Measurements from ENCODE around the gene ZCCHC2. TPM values are rescaled to one million over a fixed set of nuclear protein-coding genes. Genes with fewer than 3 reads are reported as not detected.

The ZCCHC2 gene
- total RNA-seq, 1 experiment from 2014 or later = 43.5 TPM

GRCh38 chr18:62518460-62519375 is 4.1 kb upstream of the ZCCHC2 start:
- no peak overlapping the region for H3K4me3 Mint-ChIP-seq (ENCODE audit: low read depth, unreplicated experiment)
- peaks cover 45% of the 10 kb centered on the region for H3K4me1 Mint-ChIP-seq (ENCODE audit: low read depth, unreplicated experiment)
- TF ChIP-seq CTCF (IDR thresholded peaks at IDR 0.05; ENCODE audit: unreplicated experiment) = no peak
- intact Hi-C loops (cut with micrococcal nuclease; ENCODE audit: unreplicated experiment) = no loop called here
- H3K9me3 Mint-ChIP-seq (ENCODE audit: low read depth, unreplicated experiment) = peaks cover 3% of the 10 kb centered on the region
- no peaks in the 10 kb centered on the region for H3K27me3 Mint-ChIP-seq (ENCODE audit: unreplicated experiment)
- H3K27ac Mint-ChIP-seq (ENCODE audit: unreplicated experiment) = no peak overlapping the region
- no TSS peak for BruUV-seq (replicated peaks)
- CTCF ChIA-PET = no interaction called here
- peaks cover 37% of the 10 kb centered on the region for H3K36me3 Mint-ChIP-seq (ENCODE audit: insufficient read depth, unreplicated experiment)
- no peak for DNase-seq

DNA sequence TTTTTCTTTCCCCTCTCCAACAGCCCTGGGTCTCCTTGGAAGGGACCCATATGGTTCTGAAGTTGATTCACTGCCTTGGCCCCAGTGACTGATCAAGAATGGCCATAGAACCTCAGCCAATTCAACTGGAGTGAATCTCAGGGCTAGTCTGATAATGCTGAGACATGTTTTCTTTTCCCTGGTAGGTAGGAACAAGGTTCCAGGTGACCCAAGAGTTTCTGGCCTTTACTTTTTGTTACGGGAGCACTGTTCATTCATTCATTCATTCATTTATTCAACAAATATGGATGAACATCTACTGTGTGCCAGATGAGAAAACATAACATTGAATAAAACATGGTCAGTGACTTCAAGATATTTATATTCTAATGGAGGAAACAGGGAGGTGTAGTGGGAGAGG is 3.1 kb upstream of the ZCCHC2 start:
- no TSS peak for BruUV-seq (replicated peaks)
- no peak for DNase-seq
- TF ChIP-seq CTCF (IDR thresholded peaks at IDR 0.05; ENCODE audit: unreplicated experiment) = no peak
- Mint-ChIP-seq H3K27me3 (ENCODE audit: unreplicated experiment) (no peaks in the 10 kb centered on the region), H3K9me3 (ENCODE audit: low read depth, unreplicated experiment) (no peaks in the 10 kb centered on the region), H3K4me3 (ENCODE audit: low read depth, unreplicated experiment) (peak overlapping the region; percentile 17), H3K4me1 (ENCODE audit: low read depth, unreplicated experiment) (peaks cover 45% of the 10 kb centered on the region), H3K36me3 (ENCODE audit: insufficient read depth, unreplicated experiment) (peaks cover 41% of the 10 kb centered on the region), H3K27ac (ENCODE audit: unreplicated experiment) (peak overlapping the region; percentile 54)
- CTCF ChIA-PET = no interaction called here
- intact Hi-C loops (cut with micrococcal nuclease; ENCODE audit: unreplicated experiment) = no loop called here

DNA sequence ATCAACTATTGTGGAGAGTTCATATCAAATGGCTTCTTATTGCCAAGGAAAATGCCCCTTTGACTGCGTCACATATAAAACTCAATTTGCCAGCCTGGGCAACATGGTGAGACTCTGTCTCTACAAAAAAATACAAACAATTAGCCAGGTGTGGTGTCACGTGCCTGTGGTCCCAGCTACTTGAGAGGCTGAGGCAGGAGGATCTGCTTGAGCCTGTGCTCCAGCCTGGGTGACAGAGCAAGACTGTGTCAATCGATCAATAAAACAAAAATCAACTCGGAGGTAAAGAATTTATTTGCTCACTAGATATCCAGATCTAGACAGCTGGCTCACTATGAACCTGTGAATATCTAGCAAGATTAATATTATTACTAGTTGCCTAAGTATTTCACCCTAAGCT is 1.7 kb upstream of the ZCCHC2 start:
- Mint-ChIP-seq H3K4me3 (ENCODE audit: low read depth, unreplicated experiment) (peak overlapping the region; percentile 84), H3K27me3 (ENCODE audit: unreplicated experiment) (no peaks in the 10 kb centered on the region)
- intact Hi-C loops (cut with micrococcal nuclease; ENCODE audit: unreplicated experiment) = no loop called here

DNA sequence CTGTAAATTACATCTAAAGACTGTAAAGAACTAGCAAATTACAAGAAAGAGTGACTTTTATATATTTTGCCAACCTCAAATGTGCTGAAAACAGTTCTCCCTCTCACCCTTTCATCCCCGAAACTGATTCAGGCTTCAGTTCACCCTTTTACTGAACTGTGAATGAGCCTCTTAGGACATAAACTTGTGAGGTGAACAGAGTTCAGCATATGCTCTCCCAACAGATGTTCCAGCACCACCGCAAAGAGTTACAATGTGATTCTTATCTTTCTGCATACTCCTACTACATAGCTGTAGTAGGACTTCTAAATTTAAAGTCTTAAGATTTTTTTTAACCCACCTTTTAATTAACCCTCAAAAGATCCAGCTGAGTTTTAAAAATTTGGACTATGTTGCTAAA is 1.2 kb upstream of the ZCCHC2 start:
- CTCF ChIA-PET = interaction anchor here (0.8 kb wide), 1 partner anchor 15 kb away, joined by 3 read pairs; no protein-coding TSS in a partner anchor
- Mint-ChIP-seq H3K27ac (ENCODE audit: unreplicated experiment) (peak overlapping the region; percentile 95), H3K4me3 (ENCODE audit: low read depth, unreplicated experiment) (peak overlapping the region; percentile 84), H3K36me3 (ENCODE audit: insufficient read depth, unreplicated experiment) (peaks cover 58% of the 10 kb centered on the region), H3K9me3 (ENCODE audit: low read depth, unreplicated experiment) (no peaks in the 10 kb centered on the region), H3K27me3 (ENCODE audit: unreplicated experiment) (no peaks in the 10 kb centered on the region), H3K4me1 (ENCODE audit: low read depth, unreplicated experiment) (peaks cover 53% of the 10 kb centered on the region)
- intact Hi-C loops (cut with micrococcal nuclease; ENCODE audit: unreplicated experiment) = no loop called here
- BruUV-seq (replicated peaks) = no TSS peak
- no peak for DNase-seq
- no peak for TF ChIP-seq CTCF (IDR thresholded peaks at IDR 0.05; ENCODE audit: unreplicated experiment)

More for the DNA sequence above, 1.7 kb upstream of the ZCCHC2 start:
- Mint-ChIP-seq H3K4me1 (ENCODE audit: low read depth, unreplicated experiment) (peaks cover 53% of the 10 kb centered on the region), H3K9me3 (ENCODE audit: low read depth, unreplicated experiment) (no peaks in the 10 kb centered on the region), H3K36me3 (ENCODE audit: insufficient read depth, unreplicated experiment) (peaks cover 53% of the 10 kb centered on the region), H3K27ac (ENCODE audit: unreplicated experiment) (peak overlapping the region; percentile 95)
- CTCF ChIA-PET = interaction anchor here (0.8 to 1.2 kb wide), 2 partner anchors 15 to 95 kb away, joined by 3 to 5 read pairs; no protein-coding TSS in a partner anchor
- no peak for TF ChIP-seq CTCF (IDR thresholded peaks at IDR 0.05; ENCODE audit: unreplicated experiment)
- BruUV-seq (replicated peaks) = TSS peak; percentile 44
- no peak for DNase-seq
